Measurements from ENCODE around the gene GREB1L.

The GREB1L gene

GRCh38 chr18:21218862-21219261 is 23.2 kb upstream of the GREB1L start:
- TF ChIP-seq CTCF (IDR thresholded peaks at IDR 0.05), result no peak
- no peaks in the 10 kb centered on the region for H3K9me3 ChIP-seq
- no peak overlapping the region for H3K27ac ChIP-seq
- no peaks in the 10 kb centered on the region for H3K4me1 ChIP-seq (ENCODE audit: control insufficient read depth in 1 of 2, insufficient read depth in 1 of 2, low read depth in 1 of 2, low read length in 1 of 2)
- peaks cover 4% of the 10 kb centered on the region for H3K27me3 ChIP-seq
- no peaks in the 10 kb centered on the region for H3K36me3 ChIP-seq
- no peak overlapping the region for H3K4me3 ChIP-seq (ENCODE audit: low read depth in 1 of 2, low read length in 1 of 2)

- no peaks in the 10 kb centered on the region for H3K4me1 ChIP-seq (ENCODE audit: control insufficient read depth in 1 of 2, insufficient read depth in 1 of 2, low read depth in 1 of 2, low read length in 1 of 2)
- no peaks in the 10 kb centered on the region for H3K36me3 ChIP-seq
- no peaks in the 10 kb centered on the region for H3K9me3 ChIP-seq
- peaks cover 6% of the 10 kb centered on the region for H3K27me3 ChIP-seq
- no peak overlapping the region for H3K4me3 ChIP-seq (ENCODE audit: low read depth in 1 of 2, low read length in 1 of 2)
- no peak overlapping the region for H3K27ac ChIP-seq
- no peak for TF ChIP-seq CTCF (IDR thresholded peaks at IDR 0.05)
These were observed 11.6 kb upstream of the GREB1L start for GRCh38 chr18:21230436-21230835.

- Histone ChIP-seq H3K36me3 (no peaks in the 10 kb centered on the region), H3K4me3 (ENCODE audit: low read depth in 1 of 2, low read length in 1 of 2) (no peak overlapping the region), H3K27ac (no peak overlapping the region), H3K4me1 (ENCODE audit: control insufficient read depth in 1 of 2, insufficient read depth in 1 of 2, low read depth in 1 of 2, low read length in 1 of 2) (no peaks in the 10 kb centered on the region), H3K27me3 (peaks cover 92% of the 10 kb centered on the region), H3K9me3 (no peaks in the 10 kb centered on the region)
- no peak for TF ChIP-seq CTCF (IDR thresholded peaks at IDR 0.05)
These were observed 557 bp upstream of the GREB1L start for GRCh38 chr18:21241301-21242048.

- no peak overlapping the region for H3K27ac ChIP-seq
- H3K27me3 ChIP-seq, result peaks cover 100% of the 10 kb centered on the region
- TF ChIP-seq CTCF (IDR thresholded peaks at IDR 0.05), result no peak
These were observed 859 bp downstream of the GREB1L start for GRCh38 chr18:21242780-21243401.

GRCh38 chr18:21254576-21254975 is 12.5 kb downstream of the GREB1L start:
- no peak for TF ChIP-seq CTCF (IDR thresholded peaks at IDR 0.05)
- Histone ChIP-seq H3K4me3 (ENCODE audit: low read depth in 1 of 2, low read length in 1 of 2) (no peak overlapping the region), H3K27me3 (peaks cover 35% of the 10 kb centered on the region), H3K27ac (no peak overlapping the region), H3K36me3 (no peaks in the 10 kb centered on the region), H3K9me3 (no peaks in the 10 kb centered on the region), H3K4me1 (ENCODE audit: control insufficient read depth in 1 of 2, insufficient read depth in 1 of 2, low read depth in 1 of 2, low read length in 1 of 2) (no peaks in the 10 kb centered on the region)

More at GRCh38 chr18:21242780-21243401, 859 bp downstream of the GREB1L start:
- no peak overlapping the region for H3K4me3 ChIP-seq (ENCODE audit: low read depth in 1 of 2, low read length in 1 of 2)
- no peaks in the 10 kb centered on the region for H3K36me3 ChIP-seq
- no peaks in the 10 kb centered on the region for H3K4me1 ChIP-seq (ENCODE audit: control insufficient read depth in 1 of 2, insufficient read depth in 1 of 2, low read depth in 1 of 2, low read length in 1 of 2)
- no peaks in the 10 kb centered on the region for H3K9me3 ChIP-seq

Data from neutrophil (primary cell).